ENCODE measurements around the gene GIPC3. TPM values are rescaled to one million over a fixed set of nuclear protein-coding genes. Genes with fewer than 3 reads are reported as not detected.

The GIPC3 gene
- polyA plus RNA-seq, 1 of the 3 experiments (the other 2 are of a cell fraction), result 0.20 TPM

- TF ChIP-seq, protein P1, sequence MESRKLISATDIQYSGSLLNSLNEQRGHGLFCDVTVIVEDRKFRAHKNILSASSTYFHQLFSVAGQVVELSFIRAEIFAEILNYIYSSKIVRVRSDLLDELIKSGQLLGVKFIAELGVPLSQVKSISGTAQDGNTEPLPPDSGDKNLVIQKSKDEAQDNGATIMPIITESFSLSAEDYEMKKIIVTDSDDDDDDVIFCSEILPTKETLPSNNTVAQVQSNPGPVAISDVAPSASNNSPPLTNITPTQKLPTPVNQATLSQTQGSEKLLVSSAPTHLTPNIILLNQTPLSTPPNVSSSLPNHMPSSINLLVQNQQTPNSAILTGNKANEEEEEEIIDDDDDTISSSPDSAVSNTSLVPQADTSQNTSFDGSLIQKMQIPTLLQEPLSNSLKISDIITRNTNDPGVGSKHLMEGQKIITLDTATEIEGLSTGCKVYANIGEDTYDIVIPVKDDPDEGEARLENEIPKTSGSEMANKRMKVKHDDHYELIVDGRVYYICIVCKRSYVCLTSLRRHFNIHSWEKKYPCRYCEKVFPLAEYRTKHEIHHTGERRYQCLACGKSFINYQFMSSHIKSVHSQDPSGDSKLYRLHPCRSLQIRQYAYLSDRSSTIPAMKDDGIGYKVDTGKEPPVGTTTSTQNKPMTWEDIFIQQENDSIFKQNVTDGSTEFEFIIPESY (IDR thresholded peaks at IDR 0.05; ENCODE audit: borderline replicate concordance, low read depth), result no peak
- TF ChIP-seq TCF12 (IDR thresholded peaks at IDR 0.05) (no peak), SIN3A (IDR thresholded peaks at IDR 0.05; ENCODE audit: borderline replicate concordance, low read depth, low read length) (no peak), TEAD4 (IDR thresholded peaks at IDR 0.05; ENCODE audit: borderline replicate concordance, insufficient read depth) (no peak)
Observed at GRCh38 chr19:3535981-3536380, 49.3 kb upstream of the GIPC3 start (continued).

- Histone ChIP-seq H4K20me1 (ENCODE audit: insufficient read depth) (peaks cover 9% of the 10 kb centered on the region), H3K4me2 (no peak overlapping the region), H3K9me3 (no peaks in the 10 kb centered on the region), H3K79me2 (ENCODE audit: insufficient read depth) (no peaks in the 10 kb centered on the region), H2AFZ (ENCODE audit: low read depth) (no peak overlapping the region), H3F3A (replicated peaks; ENCODE audit: insufficient read depth) (peaks cover 9% of the 10 kb centered on the region), H3K9me2 (no peaks in the 10 kb centered on the region), H3K27me3 (ENCODE audit: insufficient read depth) (no peaks in the 10 kb centered on the region), H3K4me3 (ENCODE audit: low read depth in 2 of 2, low read length in 1 of 2) (no peak overlapping the region), H3K4me1 (ENCODE audit: control insufficient read depth in 1 of 2, insufficient read depth in 2 of 2, low read depth in 1 of 2, low read length in 1 of 2) (no peaks in the 10 kb centered on the region; a peak in 1 of 4 replicates), H3K9ac (no peak overlapping the region), H3K27ac (ENCODE audit: low read depth in 2 of 2, low read length in 1 of 2) (peak overlapping the region in 1 of 2 experiments; percentile 19; a peak in 1 of 4 replicates), H3K36me3 (replicated peaks in 1 of 2; ENCODE audit: control insufficient read depth in 1 of 2, insufficient read depth in 2 of 2, low read length in 1 of 2) (peaks cover 0 to 40% of the 10 kb centered on the region in 2 experiments)
- 84% methylated on average over 5 of the region's 27 CpGs for WGBS (ENCODE audit: low lambda C conversion rate)
- no peak for TF ChIP-seq RXRA (IDR thresholded peaks at IDR 0.05; ENCODE audit: borderline replicate concordance, low read depth)
- no peak; the same call in 1 of the 2 replicates for TF ChIP-seq POLR2AphosphoS5 (IDR thresholded peaks at IDR 0.05; ENCODE audit: low read depth, low read length)
- TF ChIP-seq SMC3 (IDR thresholded peaks at IDR 0.05; ENCODE audit: low read depth, low read length), result no peak
- DNase-seq, result peak; percentile 70
- ChIA-PET CTCF (interaction anchor here (1.2 to 2.4 kb wide), 3 partner anchors 9 to 20 kb away, joined by 3 to 16 read pairs (median 3); no protein-coding TSS in a partner anchor), POLR2A (interaction anchor here (0.5 to 1.5 kb wide), 3 partner anchors 9 to 57 kb away, joined by 3 to 6 read pairs (median 3); no protein-coding TSS in a partner anchor)
Observed at GRCh38 chr19:3536429-3537100, 48.7 kb upstream of the GIPC3 start.

DNA sequence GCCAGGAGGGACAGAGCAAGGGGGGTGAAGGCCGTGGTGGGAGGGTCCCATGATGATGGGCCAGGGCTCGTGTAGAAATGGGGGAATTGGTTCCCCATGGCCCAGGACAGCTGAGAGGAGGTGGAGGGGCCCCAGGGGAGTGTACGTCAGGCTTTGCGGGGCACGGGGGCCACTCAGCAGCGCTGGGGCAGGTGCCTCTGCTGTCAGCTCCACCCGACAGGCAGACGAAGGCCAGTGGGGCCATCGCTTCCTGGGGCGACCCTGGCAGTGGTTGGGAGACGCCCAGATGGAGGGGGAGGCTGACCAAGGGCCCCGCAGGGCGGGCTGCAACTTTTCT, 48.2 kb upstream of the GIPC3 start:
- CTCF ChIA-PET, result interaction anchor here (1.0 to 2.4 kb wide), 5 partner anchors 9 to 37 kb away, joined by 3 to 16 read pairs (median 3); no protein-coding TSS in a partner anchor
- Histone ChIP-seq H3K27ac (ENCODE audit: low read depth in 2 of 2, low read length in 1 of 2) (no peak overlapping the region), H4K20me1 (ENCODE audit: insufficient read depth) (peaks cover 9% of the 10 kb centered on the region), H2AFZ (ENCODE audit: low read depth) (no peak overlapping the region), H3K9me2 (no peaks in the 10 kb centered on the region), H3K9me3 (no peaks in the 10 kb centered on the region), H3K4me2 (no peak overlapping the region), H3F3A (replicated peaks; ENCODE audit: insufficient read depth) (peaks cover 9% of the 10 kb centered on the region), H3K36me3 (replicated peaks in 1 of 2; ENCODE audit: control insufficient read depth in 1 of 2, insufficient read depth in 2 of 2, low read length in 1 of 2) (peaks cover 0 to 35% of the 10 kb centered on the region in 2 experiments), H3K79me2 (ENCODE audit: insufficient read depth) (no peaks in the 10 kb centered on the region), H3K9ac (no peak overlapping the region), H3K4me3 (ENCODE audit: low read depth in 2 of 2, low read length in 1 of 2) (no peak overlapping the region), H3K4me1 (ENCODE audit: control insufficient read depth in 1 of 2, insufficient read depth in 2 of 2, low read depth in 1 of 2, low read length in 1 of 2) (no peaks in the 10 kb centered on the region; a peak in 1 of 4 replicates), H3K27me3 (ENCODE audit: insufficient read depth) (no peaks in the 10 kb centered on the region)
- 83% methylated on average over 9 of the region's 13 CpGs for WGBS (ENCODE audit: low lambda C conversion rate)
- POLR2A ChIA-PET, result interaction anchor here (0.5 to 1.5 kb wide), 3 partner anchors 8 to 58 kb away, joined by 3 to 6 read pairs (median 3); no protein-coding TSS in a partner anchor
- TF ChIP-seq TCF12 (IDR thresholded peaks at IDR 0.05) (no peak), RAD21 (IDR thresholded peaks at IDR 0.05; ENCODE audit: low read length) (no peak)
- TF ChIP-seq, protein P2, sequence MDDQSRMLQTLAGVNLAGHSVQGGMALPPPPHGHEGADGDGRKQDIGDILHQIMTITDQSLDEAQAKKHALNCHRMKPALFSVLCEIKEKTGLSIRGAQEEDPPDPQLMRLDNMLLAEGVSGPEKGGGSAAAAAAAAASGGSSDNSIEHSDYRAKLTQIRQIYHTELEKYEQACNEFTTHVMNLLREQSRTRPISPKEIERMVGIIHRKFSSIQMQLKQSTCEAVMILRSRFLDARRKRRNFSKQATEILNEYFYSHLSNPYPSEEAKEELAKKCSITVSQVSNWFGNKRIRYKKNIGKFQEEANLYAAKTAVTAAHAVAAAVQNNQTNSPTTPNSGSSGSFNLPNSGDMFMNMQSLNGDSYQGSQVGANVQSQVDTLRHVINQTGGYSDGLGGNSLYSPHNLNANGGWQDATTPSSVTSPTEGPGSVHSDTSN (IDR thresholded peaks at IDR 0.05), result peak; percentile 7; the same call in 1 of the 2 replicates
- DNase-seq, result no peak

Measured in SK-N-SH (cell line).